ENCODE data around the gene ERI2. TPM values are rescaled to one million over a fixed set of nuclear protein-coding genes. Genes with fewer than 3 reads are reported as not detected.

Gene ERI2
- 5.4 TPM for polyA plus RNA-seq (2013, experiment 1 of 2)
- polyA plus RNA-seq (2013, experiment 2 of 2) = 5.5 TPM

DNA sequence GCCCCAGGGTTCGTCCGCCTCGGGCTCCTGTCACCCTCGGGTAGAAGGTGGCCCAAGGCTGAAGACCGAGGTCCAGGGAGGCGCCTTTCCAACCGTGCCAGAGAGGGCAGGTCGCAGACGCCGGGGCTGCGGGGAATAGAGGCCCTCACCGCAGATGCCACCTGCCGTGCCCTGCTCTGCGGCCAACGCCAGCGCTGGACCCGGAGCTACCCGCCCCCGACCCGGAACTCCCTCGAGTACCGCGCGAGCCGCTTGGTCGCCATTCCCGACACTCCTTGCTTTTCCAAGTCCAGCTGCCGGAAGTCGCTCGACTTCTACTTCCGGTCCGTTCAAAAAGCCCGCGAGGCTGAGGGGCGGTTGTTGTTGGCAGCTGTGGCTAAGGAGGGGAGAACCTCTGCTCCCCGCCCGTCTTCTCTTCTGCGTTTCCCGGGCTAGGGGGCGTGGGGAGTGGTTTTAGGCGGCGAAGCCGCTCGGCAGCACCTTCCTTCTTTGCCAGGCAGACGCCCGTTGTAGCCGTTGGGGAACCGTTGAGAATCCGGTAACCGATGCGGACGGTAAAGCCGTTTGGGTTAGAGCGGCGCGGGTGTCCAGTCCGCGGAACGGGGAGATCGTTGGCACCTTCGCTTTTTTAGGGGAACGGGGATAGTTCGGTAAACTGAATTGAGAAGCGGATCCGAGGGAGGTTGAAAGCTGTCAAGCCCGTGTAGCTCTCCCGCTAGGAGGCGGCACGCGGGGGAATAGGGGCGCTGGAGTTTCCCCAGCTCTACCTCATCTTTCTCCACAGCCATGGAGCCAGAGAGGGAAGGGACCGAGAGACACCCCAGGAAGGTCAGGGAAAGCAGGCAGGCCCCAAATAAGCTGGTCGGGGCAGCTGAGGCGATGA lies at the start of gene ERI2, which contains the start of gene REXO5:
Gene ERI2, minus strand, starts transcription at position 305 of the 883 bp plus-strand sequence. Its CDS starts 42 bp downstream, at position 263.
Gene REXO5, plus strand, starts transcription at position 360 of the 883 bp plus-strand sequence. Its CDS starts 427 bp downstream, at position 787.
- Histone ChIP-seq H2BK12ac (ENCODE audit: low read length in 2 of 2) (no peak within 1 kb of the TSS), H3K4me1 (ENCODE audit: control insufficient read depth, insufficient read depth, low read depth, low read length) (peaks cover 3% of the 10 kb centered on the region), H3K18ac (ENCODE audit: low read depth in 1 of 2, low read length in 2 of 2) (peak within 1 kb of the TSS; percentile 80 to 97), H3K4me2 (ENCODE audit: low read length, poor library complexity, severe bottlenecking) (peak within 1 kb of the TSS; percentile 70), H4K91ac (ENCODE audit: low read length) (peak within 1 kb of the TSS; percentile 91), H2BK15ac (ENCODE audit: low read depth, poor library complexity, severe bottlenecking) (peak within 1 kb of the TSS; percentile 94), H3K27me3 (ENCODE audit: control insufficient read depth in 1 of 2, insufficient read depth in 1 of 2, low read length in 2 of 2) (no peaks in the 10 kb centered on the region), H2BK5ac (ENCODE audit: low read depth, low read length, poor library complexity, severe bottlenecking) (no peak within 1 kb of the TSS), H4K8ac (ENCODE audit: low read length) (peak within 1 kb of the TSS; percentile 97), H3K23ac (ENCODE audit: low read length in 2 of 2) (peak within 1 kb of the TSS in 1 of 2 experiments; percentile 74), H3K14ac (ENCODE audit: low read length in 2 of 2) (peak within 1 kb of the TSS in 1 of 2 experiments; percentile 50), H3K27ac (ENCODE audit: low read length, poor library complexity, severe bottlenecking) (peak within 1 kb of the TSS; percentile 76), H3K9me3 (ENCODE audit: control insufficient read depth, low read length) (no peaks in the 10 kb centered on the region), H2AK5ac (ENCODE audit: low read length, severe bottlenecking) (no peak within 1 kb of the TSS), H3K9ac (ENCODE audit: low read length) (peak within 1 kb of the TSS; percentile 93), H3K79me1 (replicated peaks; ENCODE audit: low read length, poor library complexity, severe bottlenecking) (peaks cover 8% of the 10 kb centered on the region), H3K4me3 (ENCODE audit: insufficient read depth in 1 of 2, low read depth in 1 of 2, low read length in 2 of 2) (peak within 1 kb of the TSS; percentile 91 to 99), H3K36me3 (ENCODE audit: control insufficient read depth in 1 of 2, insufficient read depth in 2 of 2, low read depth in 1 of 2, low read length in 2 of 2) (no peaks in the 10 kb centered on the region), H2AFZ (ENCODE audit: low read depth, low read length) (peak within 1 kb of the TSS; percentile 99), H3K4ac (ENCODE audit: low read depth in 1 of 2, low read length in 2 of 2) (peak within 1 kb of the TSS; percentile 79 to 89), H2BK120ac (ENCODE audit: low read depth, low read length) (no peak within 1 kb of the TSS)
- peak; percentile 98 for DNase-seq
- WGBS = under 1% methylated on average over 61 of the region's 74 CpGs

DNA sequence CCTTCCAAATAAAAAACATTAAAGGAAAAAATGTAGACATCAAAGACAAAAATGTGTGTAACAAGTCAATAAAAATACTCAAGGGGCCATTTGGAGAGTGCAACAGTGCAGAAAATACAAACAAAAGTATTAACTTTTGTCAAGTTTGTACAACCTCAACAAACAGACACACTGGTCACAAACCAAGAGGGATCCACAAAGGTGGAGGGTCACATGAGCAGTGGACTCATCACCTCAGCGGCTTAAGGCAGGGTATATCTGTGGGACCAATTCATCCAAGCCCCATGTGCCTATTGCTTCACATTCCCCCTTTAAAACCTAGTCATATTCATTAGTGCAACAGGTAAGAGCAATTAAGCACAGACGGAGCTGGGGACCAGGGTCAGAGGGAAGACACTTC lies 48.7 kb upstream of the ERI2 start:
- H3K23ac ChIP-seq (ENCODE audit: low read length in 2 of 2) = no peak overlapping the region
- H3K79me1 ChIP-seq (replicated peaks; ENCODE audit: low read length, poor library complexity, severe bottlenecking) = peaks cover 43% of the 10 kb centered on the region
- H3K9me3 ChIP-seq (ENCODE audit: control insufficient read depth, low read length) = no peaks in the 10 kb centered on the region
- H2AFZ ChIP-seq (ENCODE audit: low read depth, low read length) = no peak overlapping the region
- no peak for DNase-seq
- no peak overlapping the region for H3K9ac ChIP-seq (ENCODE audit: low read length)
- H3K4ac ChIP-seq (ENCODE audit: low read depth in 1 of 2, low read length in 2 of 2) = no peak overlapping the region
- no peak overlapping the region for H3K18ac ChIP-seq (ENCODE audit: low read depth in 1 of 2, low read length in 2 of 2)
- peaks cover 4% of the 10 kb centered on the region for H3K4me1 ChIP-seq (ENCODE audit: control insufficient read depth, insufficient read depth, low read depth, low read length)
- H3K4me2 ChIP-seq (ENCODE audit: low read length, poor library complexity, severe bottlenecking) = no peak overlapping the region
- no peaks in the 10 kb centered on the region for H3K27me3 ChIP-seq (ENCODE audit: control insufficient read depth in 1 of 2, insufficient read depth in 1 of 2, low read length in 2 of 2)
- no peak overlapping the region for H2BK12ac ChIP-seq (ENCODE audit: low read length in 2 of 2)
- 96% methylated on average over 2 of the region's 2 CpGs for WGBS
- no peak overlapping the region for H2BK120ac ChIP-seq (ENCODE audit: low read depth, low read length)
- H3K4me3 ChIP-seq (ENCODE audit: insufficient read depth in 1 of 2, low read depth in 1 of 2, low read length in 2 of 2) = no peak overlapping the region
- no peak overlapping the region for H2AK5ac ChIP-seq (ENCODE audit: low read length, severe bottlenecking)
- H4K91ac ChIP-seq (ENCODE audit: low read length) = no peak overlapping the region
- H4K8ac ChIP-seq (ENCODE audit: low read length) = no peak overlapping the region
- no peak overlapping the region for H3K27ac ChIP-seq (ENCODE audit: low read length, poor library complexity, severe bottlenecking)
- H3K36me3 ChIP-seq (ENCODE audit: control insufficient read depth in 1 of 2, insufficient read depth in 2 of 2, low read depth in 1 of 2, low read length in 2 of 2) = peaks cover 8 to 64% of the 10 kb centered on the region in 2 experiments
- no peak overlapping the region for H3K14ac ChIP-seq (ENCODE audit: low read length in 2 of 2)
- H2BK5ac ChIP-seq (ENCODE audit: low read depth, low read length, poor library complexity, severe bottlenecking) = no peak overlapping the region
- no peak overlapping the region for H2BK15ac ChIP-seq (ENCODE audit: low read depth, poor library complexity, severe bottlenecking)

DNA sequence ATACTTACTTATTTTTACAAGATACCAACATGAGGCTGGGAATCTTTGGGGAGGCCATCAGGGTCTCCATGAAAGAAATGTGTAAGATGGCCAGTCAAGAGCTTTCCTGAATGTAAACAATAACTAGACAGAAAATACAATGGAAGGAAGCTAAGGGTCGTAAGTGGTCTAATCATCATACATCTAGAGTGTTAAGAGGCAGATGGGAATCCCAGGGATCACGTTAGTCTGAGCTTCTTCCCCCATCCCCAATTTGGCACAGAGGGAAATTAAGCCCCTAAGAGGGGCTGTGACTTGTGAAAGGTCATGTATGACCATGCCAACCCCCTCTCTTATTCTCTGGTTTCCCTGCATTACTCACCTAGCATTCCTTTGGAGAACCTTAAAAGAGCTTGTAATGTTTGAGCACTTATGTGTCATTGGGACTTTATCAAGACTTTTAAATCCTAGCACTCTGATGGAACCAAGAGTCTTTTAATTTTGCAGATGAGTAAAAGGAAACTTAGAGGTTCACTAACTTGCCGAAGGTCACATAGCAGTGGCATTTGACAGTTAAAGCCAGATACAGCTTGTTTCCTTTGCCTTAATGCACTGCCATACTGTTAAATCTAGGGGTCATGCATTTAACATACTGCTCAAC lies 47.8 kb upstream of the ERI2 start:
- Histone ChIP-seq H3K36me3 (ENCODE audit: control insufficient read depth in 1 of 2, insufficient read depth in 2 of 2, low read depth in 1 of 2, low read length in 2 of 2) (peaks cover 4 to 60% of the 10 kb centered on the region in 2 experiments), H2AK5ac (ENCODE audit: low read length, severe bottlenecking) (no peak overlapping the region), H2BK15ac (ENCODE audit: low read depth, poor library complexity, severe bottlenecking) (no peak overlapping the region), H2AFZ (ENCODE audit: low read depth, low read length) (no peak overlapping the region), H3K9ac (ENCODE audit: low read length) (no peak overlapping the region), H3K14ac (ENCODE audit: low read length in 2 of 2) (no peak overlapping the region), H3K79me1 (replicated peaks; ENCODE audit: low read length, poor library complexity, severe bottlenecking) (peaks cover 39% of the 10 kb centered on the region), H3K27me3 (ENCODE audit: control insufficient read depth in 1 of 2, insufficient read depth in 1 of 2, low read length in 2 of 2) (no peaks in the 10 kb centered on the region), H2BK12ac (ENCODE audit: low read length in 2 of 2) (no peak overlapping the region), H4K91ac (ENCODE audit: low read length) (no peak overlapping the region), H3K4me3 (ENCODE audit: insufficient read depth in 1 of 2, low read depth in 1 of 2, low read length in 2 of 2) (no peak overlapping the region), H3K9me3 (ENCODE audit: control insufficient read depth, low read length) (no peaks in the 10 kb centered on the region), H3K18ac (ENCODE audit: low read depth in 1 of 2, low read length in 2 of 2) (no peak overlapping the region), H3K4ac (ENCODE audit: low read depth in 1 of 2, low read length in 2 of 2) (no peak overlapping the region), H3K4me2 (ENCODE audit: low read length, poor library complexity, severe bottlenecking) (no peak overlapping the region), H3K27ac (ENCODE audit: low read length, poor library complexity, severe bottlenecking) (no peak overlapping the region), H3K4me1 (ENCODE audit: control insufficient read depth, insufficient read depth, low read depth, low read length) (peaks cover 4% of the 10 kb centered on the region), H2BK120ac (ENCODE audit: low read depth, low read length) (no peak overlapping the region), H2BK5ac (ENCODE audit: low read depth, low read length, poor library complexity, severe bottlenecking) (no peak overlapping the region), H4K8ac (ENCODE audit: low read length) (no peak overlapping the region), H3K23ac (ENCODE audit: low read length in 2 of 2) (no peak overlapping the region)
- DNase-seq = no peak
- WGBS = 89% methylated on average over 2 of the region's 3 CpGs

GRCh38 chr16:20853143-20853542 lies 46.9 kb upstream of the ERI2 start:
- no peaks in the 10 kb centered on the region for H3K9me3 ChIP-seq (ENCODE audit: control insufficient read depth, low read length)
- peaks cover 4 to 68% of the 10 kb centered on the region in 2 experiments for H3K36me3 ChIP-seq (ENCODE audit: control insufficient read depth in 1 of 2, insufficient read depth in 2 of 2, low read depth in 1 of 2, low read length in 2 of 2)
- H4K8ac ChIP-seq (ENCODE audit: low read length) = no peak overlapping the region
- 89% methylated on average over 4 of the region's 5 CpGs for WGBS
- H3K23ac ChIP-seq (ENCODE audit: low read length in 2 of 2) = no peak overlapping the region
- peak overlapping the region in 1 of 2 experiments; percentile 41 for H2BK12ac ChIP-seq (ENCODE audit: low read length in 2 of 2)
- no peak overlapping the region for H3K4me2 ChIP-seq (ENCODE audit: low read length, poor library complexity, severe bottlenecking)
- no peaks in the 10 kb centered on the region for H3K27me3 ChIP-seq (ENCODE audit: control insufficient read depth in 1 of 2, insufficient read depth in 1 of 2, low read length in 2 of 2)
- H2BK15ac ChIP-seq (ENCODE audit: low read depth, poor library complexity, severe bottlenecking) = no peak overlapping the region
- peaks cover 4% of the 10 kb centered on the region for H3K4me1 ChIP-seq (ENCODE audit: control insufficient read depth, insufficient read depth, low read depth, low read length)
- no peak overlapping the region for H3K27ac ChIP-seq (ENCODE audit: low read length, poor library complexity, severe bottlenecking)
- H3K79me1 ChIP-seq (replicated peaks; ENCODE audit: low read length, poor library complexity, severe bottlenecking) = peaks cover 39% of the 10 kb centered on the region
- H2BK5ac ChIP-seq (ENCODE audit: low read depth, low read length, poor library complexity, severe bottlenecking) = no peak overlapping the region
- H3K14ac ChIP-seq (ENCODE audit: low read length in 2 of 2) = peak overlapping the region in 1 of 2 experiments; percentile 66
- peak overlapping the region; percentile 82 for H3K9ac ChIP-seq (ENCODE audit: low read length)
- H3K18ac ChIP-seq (ENCODE audit: low read depth in 1 of 2, low read length in 2 of 2) = peak overlapping the region in 1 of 2 experiments; percentile 42
- H2AK5ac ChIP-seq (ENCODE audit: low read length, severe bottlenecking) = no peak overlapping the region
- H3K4ac ChIP-seq (ENCODE audit: low read depth in 1 of 2, low read length in 2 of 2) = no peak overlapping the region
- H2AFZ ChIP-seq (ENCODE audit: low read depth, low read length) = no peak overlapping the region
- no peak overlapping the region for H3K4me3 ChIP-seq (ENCODE audit: insufficient read depth in 1 of 2, low read depth in 1 of 2, low read length in 2 of 2)
- no peak overlapping the region for H4K91ac ChIP-seq (ENCODE audit: low read length)
- no peak for DNase-seq
- no peak overlapping the region for H2BK120ac ChIP-seq (ENCODE audit: low read depth, low read length)

Measured in mesenchymal stem cell (in vitro differentiated cells and primary cell).